GM19023 (cell line): ENCODE measurements around the gene ADD1.
A peak's percentile ranks its signal among the peaks of the same experiment; 100 is the strongest.

Source experiments
- ATAC-seq: cut with Tn5 transposase; IDR thresholded peaks from one replicate; pipeline ENCODE4 v1.9.1; 2021; ENCODE audit warnings: mild to moderate bottlenecking, moderate library complexity; ENCODE audit not compliant: unreplicated experiment

The ADD1 gene

GRCh38 chr4:2820216-2820982 lies 23.2 kb upstream of the ADD1 start:
- no peak for ATAC-seq

- ATAC-seq = no peak
Measured at GRCh38 chr4:2822461-2823300, 21.0 kb upstream of the ADD1 start.

- no peak for ATAC-seq
Measured at GRCh38 chr4:2823301-2823670, 20.4 kb upstream of the ADD1 start.

- ATAC-seq = no peak
Measured at GRCh38 chr4:2823671-2824328, 19.8 kb upstream of the ADD1 start.

- no peak for ATAC-seq
Measured at GRCh38 chr4:2824329-2824835, 19.3 kb upstream of the ADD1 start.

GRCh38 chr4:2824836-2825381 lies 18.7 kb upstream of the ADD1 start:
- no peak for ATAC-seq

- no peak for ATAC-seq
Measured at GRCh38 chr4:2825740-2826139, 17.9 kb upstream of the ADD1 start.

GRCh38 chr4:2827071-2827873 lies 16.4 kb upstream of the ADD1 start:
- no peak for ATAC-seq

GRCh38 chr4:2827874-2828751 lies 15.5 kb upstream of the ADD1 start:
- ATAC-seq = no peak

- no peak for ATAC-seq
Measured at GRCh38 chr4:2828758-2829181, 14.9 kb upstream of the ADD1 start.

GRCh38 chr4:2829321-2829932 lies 14.2 kb upstream of the ADD1 start:
- ATAC-seq = no peak

- no peak for ATAC-seq
Measured at GRCh38 chr4:2829933-2830451, 13.7 kb upstream of the ADD1 start.

- no peak for ATAC-seq
Measured at GRCh38 chr4:2830632-2831610, 12.7 kb upstream of the ADD1 start.

GRCh38 chr4:2831611-2832308 lies 11.9 kb upstream of the ADD1 start:
- no peak for ATAC-seq

- ATAC-seq = peak; percentile 75
Measured at GRCh38 chr4:2832309-2832980, 11.2 kb upstream of the ADD1 start.

- no peak for ATAC-seq
Measured at GRCh38 chr4:2832981-2833670, 10.5 kb upstream of the ADD1 start.
